Esophagus squamous epithelium (tissue), 5 donors: ENCODE results near the gene SETBP1. TPM values are rescaled to one million over a fixed set of nuclear protein-coding genes. Genes with fewer than 3 reads are reported as not detected.

ENCODE experiments used
- DNase-seq: peaks from one replicate; lab custom pipeline; 2025; lab: John Stamatoyannopoulos, UW
- H3K27ac ChIP-seq, 4 donors: fragments of 200-600 bp; sonication (generic); one replicate each; pipeline ENCODE4 v1.5.1; 2016 to 2019; ENCODE audit warnings: mild to moderate bottlenecking in 1 of 4
- H3K27me3 ChIP-seq, 4 donors: fragments of 200-600 bp; sonication (generic); 1 replicate in 3 of 4; 2 replicates in 1 of 4; pipeline versions ENCODE4 v1.5.1 to v1.6.0; 2017 to 2021; ENCODE audit warnings: antibody characterized with exemption in 1 of 4
- H3K36me3 ChIP-seq, 3 donors: fragments of 200-600 bp; sonication (generic); one replicate each; pipeline ENCODE4 v1.5.1; 2016 to 2019
- H3K4me1 ChIP-seq, 3 donors: fragments of 200-600 bp; sonication (generic); one replicate each; pipeline ENCODE4 v1.5.1; 2017 to 2019
- H3K4me3 ChIP-seq, 4 donors: fragments of 200-600 bp; sonication (generic); 1 replicate in 3 of 4; 2 replicates in 1 of 4; pipeline ENCODE4 v1.5.1; 2016 to 2019; ENCODE audit warnings: mild to moderate bottlenecking in 2 of 4, moderate library complexity in 1 of 4
- H3K9me3 ChIP-seq, 3 donors: fragments of 200-600 bp; sonication (generic); one replicate each; pipeline ENCODE4 v1.5.1; 2016 to 2019
- POLR2A ChIP-seq, 4 donors: fragments of 450-650 bp; IDR thresholded peaks; one replicate each; pipeline ENCODE4 v1.6.1; 2017; ENCODE audit warnings: antibody characterized with exemption in 4 of 4, mild to moderate bottlenecking in 4 of 4, moderate library complexity in 3 of 4
- WGBS, 2 donors: methylation state at CpG; one replicate each; pipeline ENCODE4 v1.1.5; 2018; 5-methylcytosine and 5-hydroxymethylcytosine counted together
- intact Hi-C: fragments of 100-400 bp; cut with DNase I; formaldehyde crosslinking; loops from one replicate; pipeline ENCODE4 v1.15.0; 2022
- total RNA-seq, 4 donors: library from RNA; depleted of rRNA; stranded (reverse); fragments of >200 nt; gene quantifications; one replicate each; pipeline ENCODE4 v1.1.0, GENCODE V29; 2016
- TF ChIP-seq, protein P1 (sequence below), 6 experiments: fragments of 450-650 bp in 4 of 6; fragments of 200-600 bp in 2 of 6; sonication (generic) in 2 of 6; IDR thresholded peaks; one replicate each; pipeline ENCODE4 v1.5.1; 2016 to 2019; ENCODE audit warnings: antibody characterized with exemption in 6 of 6, mild to moderate bottlenecking in 4 of 6, moderate library complexity in 4 of 6
- donor health status: DM: yes; HTN: yes; CAD: no.

SETBP1 gene
- total RNA-seq, 4 donors from 2014 or later = 2.6 to 18.5 (median 6.4) TPM

DNA sequence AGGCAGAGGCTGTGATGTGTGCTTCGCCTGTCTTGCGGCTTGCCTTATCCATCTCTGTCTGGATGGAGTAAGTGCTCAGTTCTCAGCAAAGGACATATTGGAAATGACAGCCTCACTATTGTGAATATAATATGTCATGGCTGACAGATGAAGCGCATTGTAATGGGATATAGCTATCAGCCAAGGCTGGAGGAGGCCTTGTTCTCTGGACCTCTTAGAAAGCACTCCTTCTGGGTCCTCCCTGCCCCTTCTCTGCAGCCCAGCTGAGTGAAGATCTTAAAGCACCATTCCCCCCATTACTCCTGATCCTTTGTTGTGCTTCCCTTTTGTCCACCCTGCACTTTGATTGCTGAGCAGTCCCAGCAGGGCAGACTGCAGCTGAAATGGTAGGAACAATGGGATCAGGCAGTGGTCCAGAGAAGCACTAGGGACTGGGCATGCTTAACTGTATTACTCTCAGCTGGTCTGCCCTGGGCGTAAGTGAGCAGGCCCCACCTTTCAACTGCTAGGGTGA is 265.3 kb downstream of the SETBP1 start:
- DNase-seq = no peak
- no peaks in the 10 kb centered on the region for H3K27me3 ChIP-seq
- no peak overlapping the region for H3K27ac ChIP-seq
- H3K9me3 ChIP-seq = no peaks in the 10 kb centered on the region
- intact Hi-C loops = no loop called here
- 76 to 95% methylated on average over 4 of the region's 4 CpGs for WGBS, 2 donors
- peaks cover 0 to 11% (median 0%) of the 10 kb centered on the region in 3 donors for H3K36me3 ChIP-seq
- H3K4me3 ChIP-seq = no peak overlapping the region
- TF ChIP-seq, protein P1, sequence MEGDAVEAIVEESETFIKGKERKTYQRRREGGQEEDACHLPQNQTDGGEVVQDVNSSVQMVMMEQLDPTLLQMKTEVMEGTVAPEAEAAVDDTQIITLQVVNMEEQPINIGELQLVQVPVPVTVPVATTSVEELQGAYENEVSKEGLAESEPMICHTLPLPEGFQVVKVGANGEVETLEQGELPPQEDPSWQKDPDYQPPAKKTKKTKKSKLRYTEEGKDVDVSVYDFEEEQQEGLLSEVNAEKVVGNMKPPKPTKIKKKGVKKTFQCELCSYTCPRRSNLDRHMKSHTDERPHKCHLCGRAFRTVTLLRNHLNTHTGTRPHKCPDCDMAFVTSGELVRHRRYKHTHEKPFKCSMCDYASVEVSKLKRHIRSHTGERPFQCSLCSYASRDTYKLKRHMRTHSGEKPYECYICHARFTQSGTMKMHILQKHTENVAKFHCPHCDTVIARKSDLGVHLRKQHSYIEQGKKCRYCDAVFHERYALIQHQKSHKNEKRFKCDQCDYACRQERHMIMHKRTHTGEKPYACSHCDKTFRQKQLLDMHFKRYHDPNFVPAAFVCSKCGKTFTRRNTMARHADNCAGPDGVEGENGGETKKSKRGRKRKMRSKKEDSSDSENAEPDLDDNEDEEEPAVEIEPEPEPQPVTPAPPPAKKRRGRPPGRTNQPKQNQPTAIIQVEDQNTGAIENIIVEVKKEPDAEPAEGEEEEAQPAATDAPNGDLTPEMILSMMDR (IDR thresholded peaks at IDR 0.05) = no peak
- TF ChIP-seq POLR2A (IDR thresholded peaks at IDR 0.05) = no peak
- H3K4me1 ChIP-seq = peaks cover 0 to 20% (median 6%) of the 10 kb centered on the region in 3 donors

DNA sequence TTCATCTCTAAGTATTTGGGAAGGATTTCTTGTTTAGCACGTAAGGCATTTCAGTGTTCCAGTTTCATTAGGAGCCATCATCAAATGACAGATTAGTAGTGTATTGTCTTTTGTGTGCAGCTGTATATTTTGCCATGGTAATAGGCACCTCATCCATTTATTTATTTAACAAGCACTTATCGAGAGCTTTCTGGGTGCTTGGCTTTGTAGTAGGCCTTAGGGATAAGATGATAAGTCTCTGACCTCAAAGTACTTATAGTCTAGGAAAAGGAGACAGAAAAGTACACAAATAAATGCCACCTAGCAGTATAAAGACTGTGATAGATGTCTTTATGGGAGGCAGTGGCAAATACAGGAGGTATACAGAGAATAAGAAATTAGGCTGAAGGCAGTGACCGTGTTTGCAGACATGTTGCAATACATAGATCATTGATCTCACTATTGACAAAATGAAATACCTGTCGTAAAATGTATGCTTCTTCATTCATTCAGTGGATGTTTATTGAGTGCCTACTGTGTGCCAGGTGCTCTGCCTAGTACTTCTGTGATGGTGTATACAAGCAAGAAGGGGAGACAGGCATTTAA is 265.9 kb downstream of the SETBP1 start:
- WGBS, 2 donors = 85 to 93% methylated on average over 4 of the region's 4 CpGs
- Histone ChIP-seq H3K27me3 (no peaks in the 10 kb centered on the region), H3K4me1 (peaks cover 0 to 20% (median 6%) of the 10 kb centered on the region in 3 donors), H3K9me3 (no peaks in the 10 kb centered on the region), H3K4me3 (no peak overlapping the region), H3K36me3 (peaks cover 0 to 18% (median 0%) of the 10 kb centered on the region in 3 donors), H3K27ac (no peak overlapping the region)
- intact Hi-C loops = no loop called here
- TF ChIP-seq, protein P1 (IDR thresholded peaks at IDR 0.05) = no peak
- TF ChIP-seq POLR2A (IDR thresholded peaks at IDR 0.05) = no peak
- DNase-seq = no peak

DNA sequence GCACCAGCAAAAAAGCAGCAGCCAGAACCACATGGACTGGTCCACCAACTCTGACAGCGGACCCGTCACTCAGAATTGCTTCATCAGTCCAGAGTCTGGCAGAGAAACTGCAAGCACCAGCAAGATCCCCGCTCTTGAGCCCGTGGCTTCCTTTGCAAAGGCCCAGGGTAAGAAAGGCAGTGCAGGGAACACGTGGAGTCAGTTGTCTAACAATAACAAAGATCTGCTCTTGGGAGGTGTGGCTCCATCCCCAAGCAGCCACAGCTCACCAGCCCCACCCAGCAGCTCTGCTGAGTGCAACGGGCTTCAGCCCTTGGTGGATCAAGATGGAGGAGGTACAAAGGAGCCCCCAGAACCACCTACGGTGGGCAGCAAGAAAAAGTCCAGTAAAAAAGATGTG is 269.3 kb downstream of the SETBP1 start:
- TF ChIP-seq, protein P1 (IDR thresholded peaks at IDR 0.05) = no peak
- TF ChIP-seq POLR2A (IDR thresholded peaks at IDR 0.05) = no peak
- no peaks in the 10 kb centered on the region for H3K9me3 ChIP-seq
- H3K4me1 ChIP-seq = no peaks in the 10 kb centered on the region
- H3K27me3 ChIP-seq = no peaks in the 10 kb centered on the region
- DNase-seq = no peak
- no peak overlapping the region for H3K27ac ChIP-seq
- WGBS, 2 donors = 82 to 88% methylated on average over 4 to 5 of the region's 7 CpGs
- H3K4me3 ChIP-seq = no peak overlapping the region
- intact Hi-C loops = no loop called here
- H3K36me3 ChIP-seq = peaks cover 0 to 30% (median 0%) of the 10 kb centered on the region in 3 donors

DNA sequence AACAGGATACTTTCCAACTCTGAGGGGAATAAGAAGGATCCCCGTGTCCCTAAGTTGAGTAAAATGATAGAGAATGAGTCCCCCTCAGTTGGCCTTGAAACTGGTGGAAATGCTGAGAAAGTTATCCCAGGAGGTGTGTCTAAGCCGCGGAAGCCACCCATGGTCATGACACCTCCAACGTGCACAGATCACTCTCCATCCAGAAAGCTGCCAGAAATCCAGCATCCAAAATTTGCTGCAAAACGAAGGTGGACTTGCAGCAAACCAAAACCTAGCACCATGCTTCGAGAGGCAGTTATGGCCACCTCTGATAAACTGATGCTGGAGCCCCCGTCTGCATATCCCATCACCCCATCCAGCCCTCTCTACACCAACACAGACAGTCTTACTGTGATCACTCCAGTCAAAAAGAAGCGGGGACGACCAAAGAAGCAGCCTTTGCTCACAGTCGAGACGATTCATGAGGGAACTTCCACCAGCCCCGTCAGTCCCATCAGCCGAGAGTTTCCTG is 270.1 kb downstream of the SETBP1 start:
- Histone ChIP-seq H3K4me3 (no peak overlapping the region), H3K4me1 (no peaks in the 10 kb centered on the region), H3K27ac (no peak overlapping the region), H3K27me3 (no peaks in the 10 kb centered on the region), H3K36me3 (peaks cover 0 to 30% (median 0%) of the 10 kb centered on the region in 3 donors), H3K9me3 (no peaks in the 10 kb centered on the region)
- WGBS, 2 donors = 90 to 97% methylated on average over 10 to 12 of the region's 13 CpGs
- intact Hi-C loops = no loop called here
- TF ChIP-seq, protein P1 (IDR thresholded peaks at IDR 0.05) = no peak
- no peak for TF ChIP-seq POLR2A (IDR thresholded peaks at IDR 0.05)
- DNase-seq = no peak

DNA sequence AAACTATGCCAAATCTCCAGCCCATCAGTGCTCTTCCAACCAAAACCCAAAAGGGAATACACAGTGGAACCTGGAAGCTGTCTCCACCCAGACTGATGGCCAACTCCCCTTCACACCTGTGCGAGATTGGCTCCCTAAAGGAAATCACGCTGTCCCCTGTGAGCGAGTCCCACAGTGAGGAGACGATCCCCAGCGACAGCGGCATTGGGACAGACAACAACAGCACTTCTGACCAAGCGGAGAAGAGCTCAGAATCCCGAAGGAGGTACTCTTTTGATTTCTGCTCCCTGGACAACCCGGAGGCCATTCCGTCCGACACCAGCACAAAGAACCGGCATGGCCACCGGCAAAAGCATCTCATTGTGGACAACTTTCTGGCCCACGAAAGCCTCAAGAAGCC is 271.1 kb downstream of the SETBP1 start:
- 97 to 100% methylated on average over 2 to 14 of the region's 14 CpGs for WGBS, 2 donors
- Histone ChIP-seq H3K27me3 (no peaks in the 10 kb centered on the region), H3K36me3 (peaks cover 0 to 30% (median 0%) of the 10 kb centered on the region in 3 donors)

More for the DNA sequence above, 271.1 kb downstream of the SETBP1 start:
- Histone ChIP-seq H3K4me3 (no peak overlapping the region), H3K27ac (no peak overlapping the region), H3K9me3 (no peaks in the 10 kb centered on the region), H3K4me1 (no peaks in the 10 kb centered on the region)
- no peak for TF ChIP-seq POLR2A (IDR thresholded peaks at IDR 0.05)
- TF ChIP-seq, protein P1 (IDR thresholded peaks at IDR 0.05) = no peak
- DNase-seq = no peak
- intact Hi-C loops = no loop called here
